Chondrocyte (in vitro differentiated cells): Measurements from ENCODE around the gene ADAMTS7. TPM values are rescaled to one million over a fixed set of nuclear protein-coding genes. Genes with fewer than 3 reads are reported as not detected.
"Not testable (repeated sequence)": the region's sequence is repeated elsewhere in the genome, so short reads cannot be mapped to it uniquely, and the experiment has no call there.

Experiments
- DNase-seq: peaks from one replicate; pipeline ENCODE4 v3.0.0; 2021; ENCODE audit warnings: mixed read lengths, low spot score
- H3K27ac Mint-ChIP-seq: one replicate; pipeline ENCODE4 v1.8.0; 2021; ENCODE audit warnings: mild to moderate bottlenecking, moderate library complexity, mixed read lengths; ENCODE audit not compliant: unreplicated experiment
- H3K27me3 Mint-ChIP-seq: 2 replicates; pipeline ENCODE4 v1.8.0; 2021; ENCODE audit warnings: low read depth, mixed read lengths
- H3K36me3 Mint-ChIP-seq: 2 replicates; pipeline ENCODE4 v1.8.0; 2021; ENCODE audit warnings: low read depth, mixed read lengths
- H3K4me1 Mint-ChIP-seq: 2 replicates; pipeline ENCODE4 v1.8.0; 2021; ENCODE audit warnings: low read depth, mild to moderate bottlenecking, mixed read lengths
- H3K4me3 Mint-ChIP-seq: one replicate; pipeline ENCODE4 v1.8.0; 2021; ENCODE audit warnings: mild to moderate bottlenecking, moderate library complexity, mixed read lengths; ENCODE audit not compliant: unreplicated experiment
- H3K9me3 Mint-ChIP-seq: 2 replicates; pipeline ENCODE4 v1.8.0; 2021; ENCODE audit warnings: low read depth, mixed read lengths
- total RNA-seq: library from RNA; stranded (reverse); gene quantifications from 3 replicates; pipeline ENCODE4 v1.2.1, GENCODE V29; 2021
- TF ChIP-seq, protein P1 (sequence below): fragments of 200-600 bp; sonication (generic); IDR thresholded peaks from 2 replicates; pipeline ENCODE4 v1.5.0; 2021; ENCODE audit warnings: antibody characterized with exemption, mild to moderate bottlenecking, moderate library complexity

The ADAMTS7 gene
- total RNA-seq, 1 donor from 2014 or later: 111 TPM

DNA sequence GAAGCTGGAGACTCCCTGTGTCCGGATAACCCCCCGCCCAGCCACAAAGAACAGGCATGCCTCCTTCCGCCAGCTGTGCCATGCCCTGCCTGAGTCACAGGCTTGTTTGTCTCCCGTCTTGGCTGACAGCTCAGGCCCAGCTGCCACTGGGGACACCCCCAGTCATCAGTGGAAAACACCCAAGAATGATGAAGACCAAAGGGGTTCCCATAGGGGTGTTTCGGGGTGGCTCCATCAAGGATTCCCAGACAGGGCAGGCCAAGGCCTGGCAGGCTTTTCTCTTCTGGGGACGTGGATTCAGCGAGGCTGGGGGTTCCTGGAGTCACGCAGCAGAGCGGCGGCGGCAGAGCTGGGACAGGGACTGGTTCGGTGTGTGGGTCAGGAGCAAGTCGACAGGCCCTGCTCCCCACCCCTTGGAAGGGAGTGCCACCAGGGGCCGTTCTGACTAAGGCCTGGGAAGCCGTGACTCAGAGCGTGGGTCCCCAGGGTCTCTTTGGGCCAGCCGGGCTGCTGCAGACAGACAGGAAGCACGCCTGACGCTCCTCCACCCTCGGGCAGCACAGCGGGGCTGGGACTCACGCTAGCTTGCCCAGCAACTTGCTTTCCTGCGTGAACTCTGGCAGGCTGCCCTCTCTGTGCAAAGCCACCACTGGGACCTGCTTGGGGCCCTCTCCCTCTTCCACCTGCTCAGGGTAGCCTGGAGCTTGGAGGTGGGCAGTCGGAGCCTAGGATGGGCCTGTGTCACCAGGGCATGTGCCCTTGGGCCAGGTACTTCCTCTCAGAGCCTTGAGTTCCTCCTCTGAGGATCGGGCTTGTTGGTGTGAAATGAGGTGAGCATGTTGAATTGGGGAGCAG, 54.3 kb downstream of the ADAMTS7 start:
- TF ChIP-seq, protein P1, sequence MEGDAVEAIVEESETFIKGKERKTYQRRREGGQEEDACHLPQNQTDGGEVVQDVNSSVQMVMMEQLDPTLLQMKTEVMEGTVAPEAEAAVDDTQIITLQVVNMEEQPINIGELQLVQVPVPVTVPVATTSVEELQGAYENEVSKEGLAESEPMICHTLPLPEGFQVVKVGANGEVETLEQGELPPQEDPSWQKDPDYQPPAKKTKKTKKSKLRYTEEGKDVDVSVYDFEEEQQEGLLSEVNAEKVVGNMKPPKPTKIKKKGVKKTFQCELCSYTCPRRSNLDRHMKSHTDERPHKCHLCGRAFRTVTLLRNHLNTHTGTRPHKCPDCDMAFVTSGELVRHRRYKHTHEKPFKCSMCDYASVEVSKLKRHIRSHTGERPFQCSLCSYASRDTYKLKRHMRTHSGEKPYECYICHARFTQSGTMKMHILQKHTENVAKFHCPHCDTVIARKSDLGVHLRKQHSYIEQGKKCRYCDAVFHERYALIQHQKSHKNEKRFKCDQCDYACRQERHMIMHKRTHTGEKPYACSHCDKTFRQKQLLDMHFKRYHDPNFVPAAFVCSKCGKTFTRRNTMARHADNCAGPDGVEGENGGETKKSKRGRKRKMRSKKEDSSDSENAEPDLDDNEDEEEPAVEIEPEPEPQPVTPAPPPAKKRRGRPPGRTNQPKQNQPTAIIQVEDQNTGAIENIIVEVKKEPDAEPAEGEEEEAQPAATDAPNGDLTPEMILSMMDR: peak; percentile 30
- peak overlapping the region; percentile 100 for H3K27ac Mint-ChIP-seq
- not testable (repeated sequence) for H3K36me3 Mint-ChIP-seq, H3K9me3 Mint-ChIP-seq, H3K27me3 Mint-ChIP-seq
- peaks cover 63% of the 10 kb centered on the region for H3K4me1 Mint-ChIP-seq
- peak; percentile 98 for DNase-seq
- H3K4me3 Mint-ChIP-seq: peak overlapping the region; percentile 33

DNA sequence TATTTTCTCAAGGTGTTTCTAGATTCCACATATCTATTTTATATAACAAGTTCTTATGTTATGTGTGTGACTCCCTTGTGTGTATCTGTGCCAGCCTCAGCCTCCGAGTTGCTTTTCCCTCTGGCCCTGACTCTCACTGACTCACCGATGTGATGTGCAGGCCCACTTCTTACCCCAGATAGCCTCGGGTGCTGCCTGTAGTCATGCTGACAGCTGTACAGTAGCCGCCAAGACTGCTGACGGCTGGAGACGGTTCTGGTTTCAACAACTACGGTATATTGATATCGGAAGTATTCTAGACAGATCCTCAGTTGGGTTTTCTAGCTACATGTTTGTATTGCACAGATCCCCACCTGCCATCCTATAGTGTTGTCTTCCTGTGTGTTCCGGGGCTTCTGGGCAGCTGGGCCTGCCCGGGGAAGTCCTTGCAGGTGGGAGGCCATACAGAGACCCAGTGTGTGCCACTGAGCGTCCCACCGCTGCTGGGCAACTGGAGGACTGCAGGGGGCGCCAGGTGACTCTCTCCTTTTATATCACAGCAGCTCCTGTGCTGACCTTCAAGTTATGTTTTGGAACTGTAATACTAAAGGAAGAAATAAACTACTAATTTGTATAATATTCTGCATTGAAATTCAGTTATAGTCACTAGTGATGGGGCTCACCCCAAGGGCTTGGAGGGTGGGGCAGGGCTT, 55.2 kb downstream of the ADAMTS7 start:
- not testable (repeated sequence) for H3K27me3 Mint-ChIP-seq, H3K36me3 Mint-ChIP-seq, DNase-seq, H3K4me3 Mint-ChIP-seq, H3K9me3 Mint-ChIP-seq
- TF ChIP-seq, protein P1: peak; percentile 75
- H3K27ac Mint-ChIP-seq: peak overlapping the region; percentile 94
- H3K4me1 Mint-ChIP-seq: peaks cover 60% of the 10 kb centered on the region

DNA sequence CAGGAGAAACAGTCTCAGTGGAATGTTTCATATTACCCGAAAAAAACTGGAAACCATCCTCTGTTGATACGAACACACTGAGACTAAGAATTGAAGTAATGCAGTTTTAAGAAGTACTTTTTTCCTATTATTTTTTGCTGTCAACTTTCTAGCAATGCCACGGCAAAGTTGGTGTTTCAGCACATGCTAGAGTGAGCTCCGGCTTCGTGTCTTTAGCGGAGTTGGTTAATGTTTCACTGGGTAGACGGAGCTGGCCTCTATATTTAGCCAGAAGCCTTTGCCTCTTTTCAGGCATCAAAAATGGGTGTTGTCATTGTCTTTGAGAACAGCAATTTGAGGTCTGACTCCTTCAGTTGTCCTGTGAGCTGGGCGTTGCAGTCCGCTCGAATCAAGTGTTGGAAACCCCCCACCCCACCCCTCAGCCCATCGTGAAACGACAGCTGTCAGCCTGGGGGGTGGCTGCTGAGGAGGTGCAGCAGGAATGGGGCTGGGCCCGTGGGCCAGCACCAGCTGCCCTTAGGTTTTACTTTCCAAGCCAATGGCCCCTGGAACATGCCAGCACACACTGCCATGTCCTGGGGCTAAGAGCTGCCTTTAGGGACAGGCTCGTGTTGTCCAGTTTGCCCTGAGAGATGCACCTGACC, 56.5 kb downstream of the ADAMTS7 start:
- H3K4me3 Mint-ChIP-seq, DNase-seq, H3K9me3 Mint-ChIP-seq, H3K36me3 Mint-ChIP-seq, H3K27me3 Mint-ChIP-seq: not testable (repeated sequence)
- peaks cover 53% of the 10 kb centered on the region for H3K4me1 Mint-ChIP-seq
- peak overlapping the region; percentile 82 for H3K27ac Mint-ChIP-seq

DNA sequence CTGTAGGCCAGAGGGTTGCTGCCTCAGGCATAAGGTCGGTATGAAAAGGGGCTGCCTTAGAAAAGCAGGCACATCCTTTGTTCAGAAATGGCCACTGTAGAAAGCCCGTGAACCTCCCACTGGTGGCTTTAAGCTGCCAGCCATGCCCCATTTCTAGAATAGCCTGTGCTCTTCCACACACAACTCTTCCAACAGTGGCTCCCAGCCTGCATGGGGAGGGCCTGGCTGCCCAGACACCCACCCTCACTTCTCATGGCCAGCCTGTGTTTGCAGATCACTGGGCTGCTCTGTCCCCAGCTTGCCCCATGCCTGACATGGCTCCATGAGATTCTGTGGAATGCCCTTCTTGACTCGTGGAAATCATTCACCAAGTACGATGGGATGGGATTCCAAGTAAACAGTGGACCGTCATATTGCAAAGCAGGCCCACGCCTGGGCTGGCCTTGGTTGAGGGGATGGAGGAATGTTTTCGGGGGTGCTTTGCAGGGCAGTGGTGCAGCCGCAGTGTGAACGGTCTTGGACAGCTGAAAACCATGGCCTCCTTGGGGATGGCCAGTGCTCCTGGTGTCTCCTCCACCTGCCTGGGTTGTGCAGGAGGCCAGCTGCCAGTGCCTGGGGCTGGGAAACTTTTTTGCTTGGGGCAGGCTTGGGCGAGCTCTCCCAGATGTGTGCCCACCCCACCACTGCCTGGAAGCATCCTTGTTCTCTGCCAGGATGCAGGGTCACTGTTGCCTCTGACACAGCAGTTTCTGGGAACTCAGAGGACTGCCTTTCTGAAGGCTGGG, 57.3 kb downstream of the ADAMTS7 start:
- Mint-ChIP-seq H3K4me1 (peaks cover 47% of the 10 kb centered on the region), H3K27ac (peak overlapping the region; percentile 82)
- not testable (repeated sequence) for DNase-seq, H3K4me3 Mint-ChIP-seq, H3K27me3 Mint-ChIP-seq, H3K36me3 Mint-ChIP-seq, H3K9me3 Mint-ChIP-seq

DNA sequence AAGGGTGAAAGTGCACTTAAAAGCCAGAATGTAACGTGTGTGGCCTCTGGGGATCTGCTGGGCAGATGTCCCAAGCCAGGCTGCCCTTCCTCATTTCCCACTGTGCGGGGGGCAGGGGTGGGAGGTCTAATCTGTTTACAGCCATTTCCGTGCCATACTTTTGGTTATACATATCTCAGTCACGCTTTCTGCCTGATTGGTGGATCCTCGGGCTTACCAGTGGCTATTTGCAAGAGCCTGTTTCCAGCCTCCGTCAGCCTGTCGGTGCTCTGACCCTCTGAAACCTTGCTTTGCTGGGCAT, 58.0 kb downstream of the ADAMTS7 start:
- H3K4me1 Mint-ChIP-seq: peaks cover 45% of the 10 kb centered on the region
- H3K27me3 Mint-ChIP-seq, H3K9me3 Mint-ChIP-seq, H3K4me3 Mint-ChIP-seq, DNase-seq, H3K27ac Mint-ChIP-seq, H3K36me3 Mint-ChIP-seq: not testable (repeated sequence)

DNA sequence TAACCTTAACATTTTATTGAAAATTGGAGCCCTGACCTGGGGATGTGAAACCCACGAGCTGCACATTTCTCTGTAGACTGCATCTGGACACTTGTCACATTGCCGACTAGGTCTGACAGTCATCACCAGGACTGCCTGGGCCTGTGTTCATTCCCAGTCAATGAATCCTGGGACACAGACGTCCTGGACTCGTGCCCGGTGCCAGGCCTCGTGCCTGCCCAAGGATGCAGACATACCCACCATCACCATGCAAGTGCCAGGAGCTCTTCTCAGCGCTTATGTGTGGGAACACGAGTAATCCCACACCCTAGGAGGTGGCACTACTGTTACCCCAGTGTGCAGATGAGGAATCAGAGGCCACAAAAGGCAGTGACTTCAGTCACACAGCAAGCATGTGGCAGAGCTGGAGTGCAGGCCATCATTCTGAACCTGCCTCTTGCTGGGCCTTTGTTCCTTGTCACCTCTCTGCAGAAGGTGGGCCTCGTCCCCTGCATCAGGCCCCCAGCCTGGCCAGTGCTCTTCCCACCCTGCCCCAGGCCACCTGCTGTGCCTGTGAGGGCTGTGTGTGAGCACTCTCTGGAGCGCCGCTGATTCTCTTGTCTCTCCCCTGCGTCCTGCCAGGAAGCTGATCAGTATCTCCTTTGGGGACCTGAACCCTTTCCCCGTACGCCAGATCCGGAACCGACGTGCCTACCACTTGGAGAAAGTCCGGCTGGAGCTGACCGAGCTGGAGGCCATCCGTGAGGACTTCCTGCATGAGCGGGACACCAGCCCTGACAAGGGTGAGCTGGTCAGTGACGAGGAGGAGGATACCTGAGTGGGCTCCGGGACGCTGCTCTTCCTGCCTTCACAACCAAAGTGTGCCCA, 58.5 kb downstream of the ADAMTS7 start:
- Mint-ChIP-seq H3K9me3 (no peaks in the 10 kb centered on the region), H3K4me3 (no peak overlapping the region), H3K36me3 (no peaks in the 10 kb centered on the region), H3K27me3 (no peaks in the 10 kb centered on the region), H3K4me1 (peaks cover 42% of the 10 kb centered on the region), H3K27ac (no peak overlapping the region)
- TF ChIP-seq, protein P1: no peak
- peak; percentile 53 for DNase-seq
